GM12864 (cell line): ENCODE measurements around the gene JCAD.

Source experiments
- DNase-seq: peaks from one replicate; pipeline ENCODE4 v3.0.0-alpha.2; 2011; ENCODE audit warnings: low read depth
- H3K4me3 ChIP-seq: 2 replicates; pipeline ENCODE4 v1.5.1; 2011; ENCODE audit warnings: mild to moderate bottlenecking, low read depth, low read length, control low read depth
- CTCF ChIP-seq: IDR thresholded peaks from 2 replicates; pipeline ENCODE4 v1.5.1; 2011; ENCODE audit warnings: low read depth, mild to moderate bottlenecking, moderate library complexity, low read length, control low read depth, inconsistent platforms; ENCODE audit errors: missing control alignments

Gene JCAD

GRCh38 chr10:30074090-30074489, 14.7 kb upstream of the JCAD start:
- no peak overlapping the region for H3K4me3 ChIP-seq
- DNase-seq, result no peak
- no peak for TF ChIP-seq CTCF

GRCh38 chr10:30073767-30074060, 14.3 kb upstream of the JCAD start:
- no peak for DNase-seq
- H3K4me3 ChIP-seq, result no peak overlapping the region
- no peak for TF ChIP-seq CTCF

- no peak overlapping the region for H3K4me3 ChIP-seq
- TF ChIP-seq CTCF, result no peak
- no peak for DNase-seq
These were observed 13.8 kb upstream of the JCAD start for GRCh38 chr10:30073045-30073766.

GRCh38 chr10:30072068-30072467, 12.7 kb upstream of the JCAD start:
- no peak for DNase-seq
- H3K4me3 ChIP-seq, result no peak overlapping the region
- TF ChIP-seq CTCF, result no peak

- no peak overlapping the region for H3K4me3 ChIP-seq
- TF ChIP-seq CTCF, result no peak
- DNase-seq, result no peak
These were observed 10.8 kb upstream of the JCAD start for GRCh38 chr10:30070001-30070685.

- DNase-seq, result no peak
- H3K4me3 ChIP-seq, result no peak overlapping the region
- no peak for TF ChIP-seq CTCF
These were observed 9.3 kb upstream of the JCAD start for GRCh38 chr10:30068492-30069223.

GRCh38 chr10:30063099-30063498, 3.7 kb upstream of the JCAD start:
- H3K4me3 ChIP-seq, result no peak overlapping the region
- no peak for DNase-seq
- no peak for TF ChIP-seq CTCF
